Measurements from ENCODE around the gene TOX3.

GRCh38 chr16:52547834-52548215, 882 bp upstream of the TOX3 start:
- TF ChIP-seq CTCF (IDR thresholded peaks at IDR 0.05) (no peak), POLR2A (IDR thresholded peaks at IDR 0.05) (no peak)

Data from lower leg skin (tissue), 3 donors.